ENCODE results near the gene SLC5A11. TPM values are rescaled to one million over a fixed set of nuclear protein-coding genes. Genes with fewer than 3 reads are reported as not detected.
"Not testable (repeated sequence)": the region's sequence is repeated elsewhere in the genome, so short reads cannot be mapped to it uniquely, and the experiment has no call there.

SLC5A11 gene
- total RNA-seq, 1 donor from 2014 or later = 0.70 TPM

GRCh38 chr16:24836836-24837235 is 8.9 kb upstream of the SLC5A11 start:
- no peak for DNase-seq (ENCODE audit: low spot score)

- DNase-seq (ENCODE audit: low spot score) = no peak
These were observed 7.8 kb upstream of the SLC5A11 start for GRCh38 chr16:24837969-24838368.

DNA sequence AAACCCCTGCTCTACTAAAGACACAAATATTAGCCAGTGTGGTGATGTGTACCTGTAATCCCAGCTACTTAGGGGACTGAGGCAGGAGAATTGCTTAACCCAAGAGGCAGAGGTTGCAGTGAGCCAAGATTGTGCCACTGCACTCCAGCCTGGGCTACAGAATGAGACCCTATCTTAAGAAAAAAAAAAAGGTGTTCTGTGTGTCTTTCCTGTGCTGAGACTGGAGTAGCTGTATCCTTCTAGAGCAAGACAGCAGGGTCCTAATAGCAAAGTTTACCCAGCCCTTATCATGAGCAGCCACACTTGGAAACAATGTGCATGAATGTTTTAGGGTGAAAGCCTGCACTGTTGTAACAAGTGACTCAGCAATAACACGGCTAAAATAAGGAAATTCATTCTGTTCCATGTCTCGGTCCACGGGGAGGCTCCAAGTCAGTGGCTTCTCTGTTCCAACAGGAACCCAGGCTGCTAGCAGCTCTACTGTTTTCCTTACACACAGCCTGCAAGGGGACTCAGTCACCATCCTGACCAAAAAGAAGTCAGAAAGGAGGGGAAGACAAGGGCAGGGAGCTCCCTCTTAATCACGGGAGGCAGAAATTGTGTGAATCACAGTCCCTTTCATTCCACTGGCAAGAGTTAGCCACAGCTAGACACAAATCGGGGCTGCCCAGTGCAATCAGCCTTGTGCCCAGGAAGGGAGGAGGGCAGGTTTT is 7.1 kb upstream of the SLC5A11 start:
- DNase-seq (ENCODE audit: low spot score) = no peak

DNA sequence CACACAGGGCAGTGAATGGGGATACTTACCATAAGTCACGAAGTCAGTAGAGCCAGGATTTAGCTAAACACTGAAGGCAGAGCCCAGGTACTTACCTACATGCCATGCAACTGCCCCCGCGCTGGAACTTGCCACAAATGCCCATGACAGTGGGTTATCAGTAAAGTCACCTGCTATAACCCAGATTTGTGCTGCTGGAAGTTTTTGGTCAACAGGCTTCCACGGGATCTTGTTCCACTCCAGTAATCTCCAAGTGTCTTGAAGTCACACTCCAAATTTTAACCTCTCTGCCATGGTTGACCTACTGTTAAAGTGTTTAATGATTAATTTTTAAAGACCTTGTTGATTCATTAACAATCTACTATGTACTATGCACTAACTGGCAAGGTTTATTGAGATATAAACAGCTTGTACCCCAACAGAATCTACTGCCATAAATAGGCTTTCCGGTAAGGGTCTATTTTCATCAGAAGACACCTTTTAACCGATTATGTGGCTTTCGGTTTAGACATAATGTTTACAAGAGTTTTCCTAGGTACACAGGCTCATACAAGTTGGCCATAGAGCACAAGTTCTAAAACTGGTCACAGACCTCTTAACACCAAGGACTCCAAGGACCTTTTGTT is 6.3 kb upstream of the SLC5A11 start:
- no peak for DNase-seq (ENCODE audit: low spot score)

- DNase-seq (ENCODE audit: low spot score) = no peak
These were observed 4.5 kb upstream of the SLC5A11 start for GRCh38 chr16:24841291-24841690.

- peak; percentile 24 for DNase-seq (ENCODE audit: low spot score)
These were observed 1.4 kb upstream of the SLC5A11 start for GRCh38 chr16:24844101-24845030.

DNA sequence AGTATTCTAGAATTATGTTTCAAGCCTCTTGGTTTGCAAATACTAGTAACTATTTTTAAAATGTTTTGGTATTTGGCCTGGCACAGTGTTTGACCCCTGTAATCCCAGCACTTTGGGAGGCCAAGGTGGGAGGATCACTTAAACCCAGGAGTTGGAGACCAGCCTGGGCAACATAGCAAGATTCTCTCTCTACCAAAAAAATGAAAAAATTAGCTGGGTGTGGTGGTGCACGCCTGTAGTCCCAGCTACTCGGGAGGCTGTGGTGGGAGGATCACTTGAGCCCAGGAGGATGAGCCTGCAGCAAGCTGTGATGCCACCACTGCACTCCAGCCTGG is 765 bp upstream of the SLC5A11 start:
- DNase-seq (ENCODE audit: low spot score) = not testable (repeated sequence)

DNA sequence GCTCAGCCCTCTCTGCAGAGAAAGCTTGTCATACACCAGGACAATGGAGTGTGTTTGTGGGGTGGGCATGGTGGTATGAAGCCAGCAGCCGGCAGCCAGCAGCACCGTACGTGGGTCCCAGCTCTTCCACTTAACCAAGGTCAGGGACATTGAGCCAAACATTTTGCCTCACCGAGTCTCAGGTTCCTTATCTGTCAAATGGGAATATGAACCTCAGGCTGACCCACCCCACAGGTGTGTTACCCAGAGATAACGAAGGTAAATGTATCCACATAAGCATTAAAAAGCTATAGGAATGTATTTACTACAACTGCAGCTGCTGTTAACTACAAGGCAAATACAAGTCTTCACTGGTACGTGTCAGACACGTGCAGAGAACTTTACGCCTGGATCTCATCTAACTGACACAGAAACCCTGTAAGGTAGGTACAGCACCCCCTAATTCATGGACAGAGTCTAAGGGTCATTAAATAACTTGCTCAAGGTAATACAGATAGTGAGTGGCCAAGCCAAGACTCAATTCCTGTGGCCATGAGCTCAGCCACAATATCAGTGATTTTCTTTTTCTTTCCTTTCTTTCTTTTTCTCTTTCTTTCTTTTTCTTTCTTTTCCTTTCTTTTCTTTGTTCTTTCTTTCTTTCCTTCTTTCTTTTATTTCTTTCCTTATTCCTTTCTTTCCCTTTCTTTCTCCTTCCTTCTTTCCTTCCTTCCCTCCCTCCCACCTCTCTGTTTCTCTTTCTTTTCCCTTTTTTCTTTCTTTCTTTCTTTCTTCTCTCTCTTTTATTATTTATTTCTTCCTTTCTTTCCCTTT is 990 bp downstream of the SLC5A11 start:
- DNase-seq (ENCODE audit: low spot score) = no peak

GRCh38 chr16:24847358-24847664 is 1.5 kb downstream of the SLC5A11 start:
- DNase-seq (ENCODE audit: low spot score) = no peak

DNA sequence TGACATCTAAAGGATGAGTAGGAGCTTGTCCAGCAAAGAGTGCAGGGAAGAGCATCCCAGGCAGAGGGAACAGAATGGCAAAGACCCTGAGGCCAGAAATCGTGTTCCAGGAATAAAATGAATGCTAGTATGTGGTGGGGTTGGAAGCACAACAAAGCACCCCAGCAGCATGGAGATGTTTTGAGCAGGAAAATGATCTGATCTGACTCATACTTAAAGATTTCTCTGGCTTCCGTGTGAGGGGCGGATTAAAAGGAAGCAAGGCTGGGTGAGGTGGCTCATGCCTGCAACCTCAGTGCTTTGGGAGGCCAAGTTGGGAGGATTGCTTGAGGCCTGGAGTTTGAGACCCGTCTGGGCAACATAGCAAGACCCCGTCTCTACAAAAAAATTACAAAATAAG is 2.3 kb downstream of the SLC5A11 start:
- DNase-seq (ENCODE audit: low spot score) = no peak

DNA sequence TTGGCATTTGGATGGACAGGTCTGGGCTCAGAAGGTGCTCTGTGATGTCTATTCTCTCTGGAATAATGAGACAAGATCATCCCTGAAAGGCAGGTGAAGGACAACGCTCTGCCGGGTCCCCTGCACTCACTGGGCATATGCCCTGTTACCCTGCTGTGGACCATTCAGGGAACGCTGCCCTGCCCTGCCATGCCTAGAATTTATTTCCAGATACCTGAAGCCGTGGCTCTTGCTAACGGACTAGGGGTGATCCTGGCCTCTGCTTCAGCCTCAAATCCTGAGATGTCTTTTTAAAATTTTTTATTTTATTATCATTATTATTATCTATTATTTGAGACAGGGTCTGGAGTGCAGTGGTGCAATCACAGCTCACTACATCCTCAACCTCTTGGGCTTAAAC is 3.9 kb downstream of the SLC5A11 start:
- no peak for DNase-seq (ENCODE audit: low spot score)

- DNase-seq (ENCODE audit: low spot score) = no peak
These were observed 4.7 kb downstream of the SLC5A11 start for GRCh38 chr16:24850289-24850938.

GRCh38 chr16:24851700-24852099 is 5.9 kb downstream of the SLC5A11 start:
- no peak for DNase-seq (ENCODE audit: low spot score)

- no peak for DNase-seq (ENCODE audit: low spot score)
These were observed 6.5 kb downstream of the SLC5A11 start for GRCh38 chr16:24852281-24852721.

- DNase-seq (ENCODE audit: low spot score) = no peak
These were observed 7.5 kb downstream of the SLC5A11 start for GRCh38 chr16:24853169-24853824.

DNA sequence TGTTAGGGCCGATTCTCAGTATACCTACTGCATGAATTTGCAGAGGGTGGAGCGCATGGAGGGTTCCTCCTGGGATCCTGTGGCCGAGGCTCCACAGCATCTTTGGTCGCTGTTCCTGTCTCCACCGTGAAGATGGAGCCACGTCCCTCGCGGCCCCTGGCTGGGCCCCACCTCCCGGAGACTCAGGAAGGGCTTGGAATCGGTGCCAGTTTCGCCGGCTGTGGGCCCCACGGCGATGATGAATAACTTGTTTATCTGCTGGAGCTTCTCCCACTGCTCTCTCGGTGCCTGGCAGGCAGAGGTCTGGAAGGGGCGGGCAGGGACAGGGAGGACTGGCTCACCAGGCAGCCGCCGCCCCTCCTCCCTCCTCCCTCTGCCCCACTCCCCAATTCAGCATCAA is 8.1 kb downstream of the SLC5A11 start:
- no peak for DNase-seq (ENCODE audit: low spot score)

- DNase-seq (ENCODE audit: low spot score) = no peak
These were observed 8.9 kb downstream of the SLC5A11 start for GRCh38 chr16:24854607-24855171.

DNA sequence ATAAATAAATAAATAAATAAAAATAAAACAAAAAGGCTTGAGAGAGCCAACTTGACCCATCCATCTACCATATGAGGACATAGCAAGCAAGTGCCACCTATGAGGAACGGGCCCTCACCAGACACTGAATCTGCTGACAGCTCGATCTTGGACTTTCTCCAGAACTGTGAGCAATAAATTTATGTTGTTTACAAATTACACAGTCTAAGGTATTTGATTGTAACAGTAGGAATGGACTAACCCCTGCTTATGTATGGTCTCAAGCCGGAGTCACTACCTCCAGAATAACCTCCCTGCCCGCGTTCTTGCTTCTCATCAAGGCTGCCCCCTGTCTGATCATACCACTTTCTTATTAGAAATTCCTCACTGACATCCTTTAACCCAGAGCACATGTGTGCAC is 9.9 kb downstream of the SLC5A11 start:
- no peak for DNase-seq (ENCODE audit: low spot score)

GRCh38 chr16:24856871-24857270 is 11.1 kb downstream of the SLC5A11 start:
- DNase-seq (ENCODE audit: low spot score) = not testable (repeated sequence)

- DNase-seq (ENCODE audit: low spot score) = no peak
These were observed 12.7 kb downstream of the SLC5A11 start for GRCh38 chr16:24858219-24859041.
